ENCODE results near the gene FSCN2.

Gene FSCN2

GRCh38 chr17:81570964-81571363 is 42.8 kb downstream of the FSCN2 start:
- H3K4me3 ChIP-seq (ENCODE audit: insufficient read depth, low read depth, low read length), result no peak overlapping the region
- no peaks in the 10 kb centered on the region for H3K4me1 ChIP-seq (ENCODE audit: control insufficient read depth, insufficient read depth, low read length)
- peaks cover 31% of the 10 kb centered on the region for H3K36me3 ChIP-seq (ENCODE audit: control insufficient read depth, insufficient read depth, low read length)
- 96 to 97% methylated on average over 11 of the region's 11 CpGs for WGBS, 2 experiments
- no peak overlapping the region for H3K27ac ChIP-seq (ENCODE audit: insufficient read depth, low read depth, low read length, poor library complexity, severe bottlenecking)
- H3K9me3 ChIP-seq (ENCODE audit: control insufficient read depth, low read length), result no peaks in the 10 kb centered on the region
- no peaks in the 10 kb centered on the region for H3K27me3 ChIP-seq (ENCODE audit: control insufficient read depth, insufficient read depth, low read length, poor library complexity, severe bottlenecking)

- H3K4me3 ChIP-seq (ENCODE audit: insufficient read depth, low read depth, low read length), result no peak overlapping the region
- WGBS, 2 experiments, result 95 to 97% methylated on average over 11 to 12 of the region's 12 CpGs
Measured at GRCh38 chr17:81572563-81573168, 44.5 kb downstream of the FSCN2 start.

GRCh38 chr17:81573794-81574642 is 45.8 kb downstream of the FSCN2 start:
- no peak overlapping the region for H3K4me3 ChIP-seq (ENCODE audit: insufficient read depth, low read depth, low read length)
- no peak overlapping the region for H3K27ac ChIP-seq (ENCODE audit: insufficient read depth, low read depth, low read length, poor library complexity, severe bottlenecking)
- WGBS, 2 experiments, result 90% methylated on average over 16 to 17 of the region's 17 CpGs
- H3K27me3 ChIP-seq (ENCODE audit: control insufficient read depth, insufficient read depth, low read length, poor library complexity, severe bottlenecking), result no peaks in the 10 kb centered on the region
- peaks cover 27% of the 10 kb centered on the region for H3K36me3 ChIP-seq (ENCODE audit: control insufficient read depth, insufficient read depth, low read length)
- H3K4me1 ChIP-seq (ENCODE audit: control insufficient read depth, insufficient read depth, low read length), result no peaks in the 10 kb centered on the region
- H3K9me3 ChIP-seq (ENCODE audit: control insufficient read depth, low read length), result no peaks in the 10 kb centered on the region

More at GRCh38 chr17:81572563-81573168, 44.5 kb downstream of the FSCN2 start:
- H3K27me3 ChIP-seq (ENCODE audit: control insufficient read depth, insufficient read depth, low read length, poor library complexity, severe bottlenecking), result no peaks in the 10 kb centered on the region
- no peaks in the 10 kb centered on the region for H3K9me3 ChIP-seq (ENCODE audit: control insufficient read depth, low read length)
- H3K27ac ChIP-seq (ENCODE audit: insufficient read depth, low read depth, low read length, poor library complexity, severe bottlenecking), result no peak overlapping the region
- peaks cover 31% of the 10 kb centered on the region for H3K36me3 ChIP-seq (ENCODE audit: control insufficient read depth, insufficient read depth, low read length)
- H3K4me1 ChIP-seq (ENCODE audit: control insufficient read depth, insufficient read depth, low read length), result no peaks in the 10 kb centered on the region

- H3K27me3 ChIP-seq (ENCODE audit: control insufficient read depth, insufficient read depth, low read length, poor library complexity, severe bottlenecking), result no peaks in the 10 kb centered on the region
- 89 to 95% methylated on average over 8 of the region's 8 CpGs for WGBS, 2 experiments
- H3K4me1 ChIP-seq (ENCODE audit: control insufficient read depth, insufficient read depth, low read length), result no peaks in the 10 kb centered on the region
- H3K4me3 ChIP-seq (ENCODE audit: insufficient read depth, low read depth, low read length), result no peak overlapping the region
- H3K9me3 ChIP-seq (ENCODE audit: control insufficient read depth, low read length), result no peaks in the 10 kb centered on the region
- no peak overlapping the region for H3K27ac ChIP-seq (ENCODE audit: insufficient read depth, low read depth, low read length, poor library complexity, severe bottlenecking)
- H3K36me3 ChIP-seq (ENCODE audit: control insufficient read depth, insufficient read depth, low read length), result peaks cover 26% of the 10 kb centered on the region
Measured at GRCh38 chr17:81574643-81574956, 46.4 kb downstream of the FSCN2 start.

- Histone ChIP-seq H3K9me3 (ENCODE audit: control insufficient read depth, low read length) (no peaks in the 10 kb centered on the region), H3K4me3 (ENCODE audit: insufficient read depth, low read depth, low read length) (no peak overlapping the region), H3K36me3 (ENCODE audit: control insufficient read depth, insufficient read depth, low read length) (peaks cover 15% of the 10 kb centered on the region), H3K27me3 (ENCODE audit: control insufficient read depth, insufficient read depth, low read length, poor library complexity, severe bottlenecking) (no peaks in the 10 kb centered on the region), H3K27ac (ENCODE audit: insufficient read depth, low read depth, low read length, poor library complexity, severe bottlenecking) (no peak overlapping the region), H3K4me1 (ENCODE audit: control insufficient read depth, insufficient read depth, low read length) (no peaks in the 10 kb centered on the region)
- 97% methylated on average over 3 of the region's 3 CpGs for WGBS, 2 experiments
Measured at GRCh38 chr17:81575836-81576235, 47.7 kb downstream of the FSCN2 start.

GRCh38 chr17:81576621-81577277 is 48.6 kb downstream of the FSCN2 start:
- no peaks in the 10 kb centered on the region for H3K4me1 ChIP-seq (ENCODE audit: control insufficient read depth, insufficient read depth, low read length)
- peaks cover 8% of the 10 kb centered on the region for H3K36me3 ChIP-seq (ENCODE audit: control insufficient read depth, insufficient read depth, low read length)
- no peaks in the 10 kb centered on the region for H3K27me3 ChIP-seq (ENCODE audit: control insufficient read depth, insufficient read depth, low read length, poor library complexity, severe bottlenecking)
- H3K9me3 ChIP-seq (ENCODE audit: control insufficient read depth, low read length), result no peaks in the 10 kb centered on the region
- 91 to 92% methylated on average over 17 of the region's 17 CpGs for WGBS, 2 experiments
- no peak overlapping the region for H3K4me3 ChIP-seq (ENCODE audit: insufficient read depth, low read depth, low read length)
- H3K27ac ChIP-seq (ENCODE audit: insufficient read depth, low read depth, low read length, poor library complexity, severe bottlenecking), result peak overlapping the region; percentile 8

GRCh38 chr17:81577278-81578000 is 49.3 kb downstream of the FSCN2 start:
- Histone ChIP-seq H3K27me3 (ENCODE audit: control insufficient read depth, insufficient read depth, low read length, poor library complexity, severe bottlenecking) (no peaks in the 10 kb centered on the region), H3K4me1 (ENCODE audit: control insufficient read depth, insufficient read depth, low read length) (no peaks in the 10 kb centered on the region), H3K9me3 (ENCODE audit: control insufficient read depth, low read length) (no peaks in the 10 kb centered on the region), H3K4me3 (ENCODE audit: insufficient read depth, low read depth, low read length) (no peak overlapping the region), H3K27ac (ENCODE audit: insufficient read depth, low read depth, low read length, poor library complexity, severe bottlenecking) (no peak overlapping the region), H3K36me3 (ENCODE audit: control insufficient read depth, insufficient read depth, low read length) (peaks cover 13% of the 10 kb centered on the region)
- 94 to 95% methylated on average over 11 of the region's 11 CpGs for WGBS, 2 experiments

GRCh38 chr17:81578038-81578441 is 49.9 kb downstream of the FSCN2 start:
- Histone ChIP-seq H3K36me3 (ENCODE audit: control insufficient read depth, insufficient read depth, low read length) (peaks cover 17% of the 10 kb centered on the region), H3K27me3 (ENCODE audit: control insufficient read depth, insufficient read depth, low read length, poor library complexity, severe bottlenecking) (no peaks in the 10 kb centered on the region), H3K9me3 (ENCODE audit: control insufficient read depth, low read length) (no peaks in the 10 kb centered on the region), H3K27ac (ENCODE audit: insufficient read depth, low read depth, low read length, poor library complexity, severe bottlenecking) (no peak overlapping the region), H3K4me1 (ENCODE audit: control insufficient read depth, insufficient read depth, low read length) (no peaks in the 10 kb centered on the region), H3K4me3 (ENCODE audit: insufficient read depth, low read depth, low read length) (no peak overlapping the region)
- 96 to 97% methylated on average over 10 of the region's 10 CpGs for WGBS, 2 experiments

- Histone ChIP-seq H3K4me3 (ENCODE audit: insufficient read depth, low read depth, low read length) (no peak overlapping the region), H3K27ac (ENCODE audit: insufficient read depth, low read depth, low read length, poor library complexity, severe bottlenecking) (no peak overlapping the region), H3K27me3 (ENCODE audit: control insufficient read depth, insufficient read depth, low read length, poor library complexity, severe bottlenecking) (no peaks in the 10 kb centered on the region), H3K9me3 (ENCODE audit: control insufficient read depth, low read length) (no peaks in the 10 kb centered on the region), H3K4me1 (ENCODE audit: control insufficient read depth, insufficient read depth, low read length) (no peaks in the 10 kb centered on the region), H3K36me3 (ENCODE audit: control insufficient read depth, insufficient read depth, low read length) (peaks cover 19% of the 10 kb centered on the region)
- WGBS, 2 experiments, result 92 to 97% methylated on average over 5 to 6 of the region's 6 CpGs
Measured at GRCh38 chr17:81578561-81579225, 50.5 kb downstream of the FSCN2 start.
